Effector CD8-positive, alpha-beta T cell (primary cell): Measurements from ENCODE around the gene RASAL2.
"Not testable (repeated sequence)": the region's sequence is repeated elsewhere in the genome, so short reads cannot be mapped to it uniquely, and the experiment has no call there.

Experiments
- DNase-seq: peaks from one replicate; lab custom pipeline; 2025; lab: John Stamatoyannopoulos, UW

Gene RASAL2

GRCh38 chr1:178119628-178120027, 25.7 kb downstream of the RASAL2 start:
- no peak for DNase-seq

DNA sequence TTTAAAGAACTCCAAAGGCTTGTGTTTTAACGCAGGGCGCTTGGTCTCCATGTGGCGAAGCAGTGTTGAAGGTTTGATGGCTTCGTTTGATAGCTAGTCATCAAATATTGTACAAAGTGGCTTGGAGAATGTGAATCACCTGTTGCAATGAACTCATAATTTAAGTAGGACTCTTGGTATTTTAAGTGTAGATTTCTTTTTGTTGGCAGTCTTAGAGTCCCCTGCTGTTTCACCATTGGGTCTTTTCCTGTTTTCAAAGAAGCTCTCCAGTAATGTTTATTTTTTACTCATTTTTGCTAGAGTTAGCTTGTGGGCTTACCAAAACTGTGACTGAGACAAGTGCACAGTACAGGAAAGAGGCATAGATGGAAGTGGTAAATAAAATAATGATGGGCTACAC, 26.2 kb downstream of the RASAL2 start:
- no peak for DNase-seq

DNA sequence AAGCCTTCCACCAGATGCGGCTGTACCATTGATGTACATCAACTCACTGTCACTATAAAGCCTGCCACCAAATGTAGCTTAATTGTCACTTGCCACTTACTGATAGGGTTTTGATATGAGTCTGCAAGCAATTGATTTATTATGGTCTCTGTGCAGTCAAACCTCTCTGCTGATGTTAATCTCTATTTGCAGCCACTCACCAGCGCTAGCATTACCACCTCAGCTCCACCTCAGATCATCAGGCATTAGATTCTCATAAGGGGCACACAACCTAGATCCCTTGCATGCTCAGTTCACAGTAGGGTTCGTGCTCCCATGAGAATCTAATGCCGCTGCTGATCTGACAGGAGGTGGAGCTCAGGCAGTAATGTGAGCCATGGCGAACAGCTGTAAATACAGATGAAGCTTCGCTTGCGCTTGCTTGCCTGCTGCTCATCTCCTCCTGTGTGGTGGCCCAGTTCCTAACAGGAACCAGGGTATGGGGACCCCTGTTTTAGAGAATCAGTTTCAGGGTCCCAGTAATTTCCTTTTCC, 26.7 kb downstream of the RASAL2 start:
- not testable (repeated sequence) for DNase-seq

DNA sequence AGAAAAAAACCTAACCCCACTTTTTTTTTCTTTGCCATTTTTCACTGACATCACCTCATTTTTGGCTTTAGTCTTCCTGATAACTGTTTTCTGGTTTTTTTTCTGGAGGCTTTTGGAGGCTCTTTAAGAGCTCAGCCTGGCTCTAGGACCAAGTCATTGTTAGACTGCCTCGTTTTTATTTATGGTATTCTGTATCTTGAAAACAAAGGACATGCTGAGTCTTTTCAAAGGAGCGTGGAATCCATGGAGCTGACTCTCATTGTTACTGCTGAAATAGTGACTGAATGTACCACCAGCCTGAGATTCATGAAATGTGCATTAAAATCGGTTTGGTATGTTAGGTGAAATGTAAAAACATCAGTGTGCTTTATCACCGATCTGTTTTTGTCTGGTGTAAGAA, 28.0 kb downstream of the RASAL2 start:
- DNase-seq = no peak

- DNase-seq = no peak
Measured at GRCh38 chr1:178122283-178122682, 28.4 kb downstream of the RASAL2 start.

DNA sequence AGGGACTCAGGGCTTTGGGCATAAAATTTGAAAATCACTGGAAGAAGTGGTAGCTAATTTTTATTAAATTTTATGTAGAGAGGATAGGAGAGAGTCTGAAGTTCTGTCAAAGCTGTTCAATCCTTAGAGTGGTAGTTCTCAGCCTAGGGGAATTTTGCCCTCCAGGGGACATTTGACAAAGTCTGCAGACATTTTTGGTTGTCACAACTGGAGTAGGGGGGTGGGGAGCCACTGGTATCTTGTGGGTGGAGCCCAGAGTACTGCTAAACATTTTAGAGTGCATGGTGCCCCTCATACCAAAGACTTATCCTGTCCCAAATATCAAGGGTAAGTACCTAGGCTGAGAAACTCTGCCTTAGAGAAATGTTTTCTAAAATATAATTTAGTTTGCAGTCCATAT, 30.2 kb downstream of the RASAL2 start:
- DNase-seq = no peak

DNA sequence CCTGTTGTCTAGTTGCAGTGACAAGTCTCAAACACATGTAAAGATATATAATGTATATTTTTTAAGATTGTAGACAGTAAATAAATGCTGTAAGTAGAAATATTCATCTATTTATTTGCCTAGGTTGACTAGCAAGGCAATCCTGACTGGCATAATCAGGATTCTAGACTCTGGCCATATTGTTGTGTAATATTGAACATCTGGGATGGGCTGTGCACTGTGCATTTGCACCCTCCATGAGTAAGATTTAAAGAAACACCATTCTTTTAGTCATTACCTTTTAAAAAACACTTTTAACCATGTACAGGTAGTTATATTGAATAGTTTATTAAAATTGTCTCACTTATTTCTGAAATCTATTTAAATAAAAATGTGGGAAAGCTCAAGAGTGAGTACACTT, 32.4 kb downstream of the RASAL2 start:
- DNase-seq = no peak

GRCh38 chr1:178126741-178127185, 32.9 kb downstream of the RASAL2 start:
- no peak for DNase-seq

GRCh38 chr1:178127482-178128191, 33.7 kb downstream of the RASAL2 start:
- no peak for DNase-seq

DNA sequence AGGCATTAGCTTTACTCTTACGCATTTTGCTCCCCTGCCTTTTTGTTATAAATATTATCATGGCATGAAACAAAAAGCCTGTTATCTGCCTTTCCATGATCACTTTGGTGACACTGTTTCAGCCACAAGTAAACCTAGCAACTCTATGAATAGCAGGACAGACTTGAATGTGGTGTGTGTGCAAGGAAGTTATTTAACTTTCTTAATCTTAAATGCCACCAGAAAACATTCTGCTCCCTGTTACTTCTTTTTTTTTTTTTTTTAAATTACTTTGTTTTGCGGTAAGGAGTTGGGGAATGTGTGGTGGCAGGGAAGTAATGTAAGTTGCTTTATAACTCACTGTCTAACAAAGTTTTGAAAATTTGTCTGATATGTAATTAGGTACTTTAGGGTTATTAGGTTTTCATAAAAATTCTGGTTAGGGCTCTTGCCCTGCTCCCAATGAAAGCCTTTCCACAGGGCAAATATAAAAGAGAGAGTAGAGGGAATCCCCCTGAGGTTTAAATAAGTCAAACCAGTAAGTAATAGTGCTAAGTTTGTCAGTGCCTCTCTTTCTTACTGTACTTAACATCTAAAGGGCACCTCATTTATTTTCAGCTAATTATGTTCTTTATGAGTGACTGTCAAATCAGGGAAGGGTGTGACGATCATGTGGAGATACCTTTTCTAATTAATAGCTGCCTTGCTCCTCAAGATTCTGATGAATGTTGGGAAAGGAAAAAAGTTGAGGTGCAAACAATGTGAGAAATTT, 39.5 kb downstream of the RASAL2 start:
- no peak for DNase-seq

DNA sequence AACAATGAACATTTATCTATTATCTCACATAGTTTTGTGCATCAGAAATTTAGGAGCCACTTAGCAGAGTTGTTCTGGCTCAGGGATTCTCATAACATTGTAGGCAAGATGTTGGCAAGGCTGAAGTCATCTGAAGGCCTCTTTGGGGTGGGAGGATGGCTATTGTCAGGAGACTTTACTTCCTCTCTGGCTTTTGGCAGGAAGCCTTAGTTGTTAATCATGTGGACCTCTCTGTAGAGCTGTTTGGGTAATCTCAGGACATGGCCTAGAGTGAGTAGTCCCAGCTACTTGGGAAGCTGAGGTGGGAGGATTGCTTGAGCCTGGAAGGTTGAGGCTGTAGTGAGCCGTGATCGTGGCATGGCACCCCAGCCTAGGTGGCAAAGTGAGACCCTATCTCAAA, 40.2 kb downstream of the RASAL2 start:
- no peak for DNase-seq

DNA sequence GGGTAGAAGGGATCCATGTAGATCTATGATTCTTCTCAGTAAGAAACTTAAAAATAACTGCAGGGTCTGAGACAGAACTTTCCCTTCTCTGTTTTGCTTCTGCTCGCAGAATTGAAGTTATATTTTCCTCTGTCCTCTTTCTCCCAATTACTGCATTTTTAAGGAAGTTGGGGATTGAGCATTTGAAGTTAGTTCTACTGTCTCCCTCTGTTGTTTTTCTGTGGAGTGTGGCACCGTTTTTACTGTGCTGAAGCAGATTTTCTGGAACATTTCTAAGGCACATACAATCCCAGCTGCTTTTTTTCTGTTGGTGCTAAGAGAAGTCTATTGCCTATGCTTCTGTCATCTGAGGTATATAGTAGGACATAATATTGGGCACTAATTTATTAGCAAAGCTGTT, 43.3 kb downstream of the RASAL2 start:
- DNase-seq = no peak

GRCh38 chr1:178142806-178143205, 48.9 kb downstream of the RASAL2 start:
- no peak for DNase-seq

GRCh38 chr1:178143730-178144690, 50.1 kb downstream of the RASAL2 start:
- no peak for DNase-seq

- no peak for DNase-seq
Measured at GRCh38 chr1:178145605-178146004, 51.7 kb downstream of the RASAL2 start.

DNA sequence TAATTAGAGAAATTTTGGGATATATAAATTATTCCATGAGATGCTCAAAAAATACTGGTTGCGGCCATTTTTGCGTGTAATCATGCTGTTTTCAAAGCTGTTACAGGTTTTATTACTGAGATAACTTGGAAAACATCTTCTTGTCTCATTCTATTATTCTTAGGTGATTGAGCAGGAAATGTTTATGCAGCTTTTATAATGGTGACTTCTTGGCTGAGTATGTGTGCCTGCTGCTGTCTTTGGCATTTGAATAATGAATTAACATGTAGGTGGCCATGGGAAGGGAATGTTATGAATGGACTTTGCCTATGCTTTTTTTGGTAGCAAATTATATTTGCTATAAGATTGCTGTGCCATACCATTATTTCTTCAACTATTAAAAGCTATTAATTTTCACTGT, 52.5 kb downstream of the RASAL2 start:
- DNase-seq = no peak

- DNase-seq = no peak
Measured at GRCh38 chr1:178150610-178151009, 56.7 kb downstream of the RASAL2 start.

DNA sequence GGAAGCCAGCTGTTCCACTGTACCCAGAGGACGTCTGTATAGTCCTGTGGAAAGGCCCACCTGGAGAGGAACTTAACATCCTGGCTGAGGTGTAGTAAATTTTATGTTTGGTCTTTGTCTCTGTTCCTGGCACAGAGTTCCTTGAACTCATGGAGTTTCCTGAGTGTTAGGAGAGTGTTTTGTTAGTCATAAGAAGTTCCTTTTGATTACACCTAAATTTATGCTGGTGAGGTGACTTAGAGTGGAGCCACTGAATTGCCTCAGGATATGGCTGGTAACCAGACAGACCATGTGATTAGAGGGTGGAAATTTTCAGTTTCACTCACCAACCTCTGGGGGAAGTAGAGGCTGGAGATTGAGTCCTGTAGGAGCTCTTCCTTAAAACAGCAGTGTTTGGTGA, 57.9 kb downstream of the RASAL2 start:
- DNase-seq = no peak

GRCh38 chr1:178155481-178156255, 61.8 kb downstream of the RASAL2 start:
- DNase-seq = no peak

GRCh38 chr1:178160736-178161475, 67.0 kb downstream of the RASAL2 start:
- DNase-seq = no peak

DNA sequence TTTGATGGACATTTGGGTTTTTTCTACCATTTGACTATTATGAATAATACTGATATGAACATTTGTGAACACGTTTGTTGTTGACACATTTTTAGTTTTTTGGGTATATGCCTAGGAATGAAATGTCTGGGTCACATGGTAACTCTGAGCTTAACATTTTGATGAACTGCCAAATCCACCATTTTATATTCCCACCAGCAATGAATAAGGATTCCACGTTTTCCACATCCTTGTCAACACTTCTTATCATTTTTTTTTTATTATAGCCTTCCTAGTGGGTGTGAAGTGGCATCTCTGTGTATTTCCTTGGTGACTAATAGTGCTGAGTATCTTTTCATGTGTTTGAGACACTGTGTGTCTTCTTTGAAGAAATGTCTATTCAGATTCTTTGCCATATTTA, 67.6 kb downstream of the RASAL2 start:
- no peak for DNase-seq
